Keratinocyte (primary cell): ENCODE data around the gene SYNJ1. TPM values are rescaled to one million over a fixed set of nuclear protein-coding genes. Genes with fewer than 3 reads are reported as not detected.
A peak's percentile ranks its signal among the peaks of the same experiment; 100 is the strongest.

Experiments used
- DNase-seq: peaks from one replicate; pipeline ENCODE4 v3.0.0-alpha.2; 2011; ENCODE audit warnings: low read depth, missing footprints, low spot score
- FAIRE-seq: peaks from 2 replicates; lab custom pipeline; 2011; peaks lifted over from hg19 to GRCh38; lab: Jason Lieb, UNC
- H2AFZ ChIP-seq: 2 replicates; pipeline ENCODE4 v1.6.0; 2012; ENCODE audit warnings: low read length, control low read depth, inconsistent platforms; ENCODE audit not compliant: control insufficient read depth
- H3K27ac ChIP-seq: 2 replicates; pipeline ENCODE4 v1.5.1; 2011; ENCODE audit warnings: low read length; ENCODE audit not compliant: control insufficient read depth, insufficient read depth
- H3K27me3 ChIP-seq: 3 replicates; pipeline ENCODE4 v1.6.0; 2011; ENCODE audit warnings: low read length; ENCODE audit not compliant: control insufficient read depth, insufficient read depth; ENCODE audit errors: extremely low read depth
- H3K36me3 ChIP-seq, 2 experiments: 2 replicates in 1 of 2; 3 replicates in 1 of 2; pipeline ENCODE4 v1.5.1; 2011; ENCODE audit warnings: low read length in 2 of 2, mild to moderate bottlenecking in 1 of 2; ENCODE audit not compliant: control insufficient read depth in 2 of 2, insufficient read depth in 2 of 2; ENCODE audit errors: extremely low read depth in 1 of 2
- H3K4me1 ChIP-seq: 3 replicates; pipeline ENCODE4 v1.5.1; 2011; ENCODE audit warnings: low read length; ENCODE audit not compliant: control insufficient read depth, insufficient read depth; ENCODE audit errors: extremely low read depth
- H3K4me2 ChIP-seq: 3 replicates; pipeline ENCODE4 v1.6.0; 2011; ENCODE audit warnings: low read depth, low read length; ENCODE audit not compliant: control insufficient read depth, insufficient read depth; ENCODE audit errors: extremely low read depth
- H3K4me3 ChIP-seq, 3 experiments: fragments of 200-600 bp in 1 of 3; sonication (generic) in 1 of 3; 2 replicates in 2 of 3; 3 replicates in 1 of 3; pipeline ENCODE4 v1.5.1; 2011 to 2016; ENCODE audit warnings: low read length in 3 of 3, mild to moderate bottlenecking in 3 of 3, control low read depth in 2 of 3, inconsistent platforms in 1 of 3, low read depth in 1 of 3, mixed read lengths in 1 of 3, mixed run types in 1 of 3, moderate library complexity in 1 of 3; ENCODE audit not compliant: control insufficient read depth in 2 of 3, insufficient read depth in 2 of 3; ENCODE audit errors: extremely low read depth in 1 of 3
- H3K79me2 ChIP-seq: 2 replicates; pipeline ENCODE4 v1.6.0; 2012; ENCODE audit warnings: low read length; ENCODE audit not compliant: control insufficient read depth, insufficient read depth
- H3K9ac ChIP-seq: 3 replicates; pipeline ENCODE4 v1.6.0; 2011; ENCODE audit warnings: low read length; ENCODE audit not compliant: control insufficient read depth, insufficient read depth; ENCODE audit errors: extremely low read depth
- H3K9me1 ChIP-seq: 3 replicates; pipeline ENCODE4 v1.6.0; 2011; ENCODE audit warnings: low read length; ENCODE audit not compliant: control insufficient read depth, insufficient read depth; ENCODE audit errors: extremely low read depth
- H3K9me3 ChIP-seq: 2 replicates; pipeline ENCODE4 v1.5.1; 2012; ENCODE audit warnings: low read depth, low read length; ENCODE audit not compliant: control insufficient read depth
- H4K20me1 ChIP-seq: 3 replicates; pipeline ENCODE4 v1.6.0; 2011; ENCODE audit warnings: low read length; ENCODE audit not compliant: control insufficient read depth, insufficient read depth; ENCODE audit errors: extremely low read depth
- CTCF ChIP-seq, 3 experiments: IDR thresholded peaks in 1 of 3; conservative IDR thresholded peaks in 1 of 3; optimal IDR thresholded peaks in 1 of 3; 2 replicates in 2 of 3; 3 replicates in 1 of 3; pipeline versions ENCODE3 to v1.5.1; 2011; ENCODE audit warnings: low read length in 3 of 3, mild to moderate bottlenecking in 3 of 3, moderate library complexity in 2 of 3, control low read depth in 1 of 3, inconsistent platforms in 1 of 3; ENCODE audit not compliant: insufficient read depth in 2 of 3; ENCODE audit errors: extremely low read depth in 1 of 3
- EZH2 ChIP-seq: IDR thresholded peaks from one replicate; pipeline ENCODE4 v1.6.1; 2012; ENCODE audit warnings: inconsistent platforms, mild to moderate bottlenecking, low read length, moderate library complexity
- dilution Hi-C: fragments of 300-500 bp; cut with MboI; formaldehyde crosslinking; loops from one replicate; pipeline ENCODE4 v1.7.0; 2020; ENCODE audit warnings: low sequenced_read_pairs; ENCODE audit not compliant: extremely low pct_ligation_motif_present
- polyA plus RNA-seq, 5 experiments: library from polyadenylated mRNA; depleted of rRNA in 3 of 5; stranded (reverse) in 3 of 5; stranded (forward) in 1 of 5; unstranded in 1 of 5; fragments of >200 nt; gene quantifications; 1 replicate in 1 of 5; 2 replicates in 3 of 5; 3 replicates in 1 of 5; pipeline versions ENCODE4 v1.2.1 to v1.2.3, GENCODE V29; 2011 to 2012; ENCODE audit warnings: missing spikeins in 2 of 5, low read depth in 1 of 5, low replicate concordance in 1 of 5

Gene SYNJ1
- polyA plus RNA-seq, 1 donor (not counting 4 experiments of a cell fraction or from before 2014, with no cell fraction given), result 4.9 TPM

- Histone ChIP-seq H3K36me3 (no peaks in the 10 kb centered on the region), H3K27me3 (no peaks in the 10 kb centered on the region), H3K9ac (no peak overlapping the region), H3K79me2 (no peaks in the 10 kb centered on the region), H3K27ac (peak overlapping the region; percentile 10), H3K4me1 (peaks cover 8% of the 10 kb centered on the region), H2AFZ (peak overlapping the region; percentile 11), H3K9me3 (no peaks in the 10 kb centered on the region), H3K4me3 (no peak overlapping the region), H4K20me1 (no peaks in the 10 kb centered on the region), H3K9me1 (no peaks in the 10 kb centered on the region), H3K4me2 (peak overlapping the region; percentile 67)
- dilution Hi-C loops, result no loop called here
- FAIRE-seq (peak; percentile 36), DNase-seq (no peak)
- TF ChIP-seq CTCF (optimal IDR thresholded peaks at IDR 0.05 in 1 of 3, IDR thresholded peaks at IDR 0.05 in 1 of 3, conservative IDR thresholded peaks at IDR 0.05 in 1 of 3; ENCODE audit: extremely low read depth in 1 of 3, insufficient read depth in 2 of 3, low read length in 3 of 3) (no peak), EZH2 (no peak)
Measured at GRCh38 chr21:32702702-32703101, 25.1 kb downstream of the SYNJ1 start.

- H3K27me3 ChIP-seq, result no peaks in the 10 kb centered on the region
- peaks cover 8% of the 10 kb centered on the region for H3K4me1 ChIP-seq
- no peaks in the 10 kb centered on the region for H3K79me2 ChIP-seq
- no peaks in the 10 kb centered on the region for H3K9me1 ChIP-seq
- H3K4me2 ChIP-seq, result no peak overlapping the region
- H3K4me3 ChIP-seq, result no peak overlapping the region
- no peaks in the 10 kb centered on the region for H4K20me1 ChIP-seq
- no peaks in the 10 kb centered on the region for H3K36me3 ChIP-seq
- no peak overlapping the region for H2AFZ ChIP-seq
- dilution Hi-C loops, result no loop called here
- H3K27ac ChIP-seq, result no peak overlapping the region
- no peaks in the 10 kb centered on the region for H3K9me3 ChIP-seq
- FAIRE-seq (no peak), DNase-seq (no peak)
- TF ChIP-seq CTCF (optimal IDR thresholded peaks at IDR 0.05 in 1 of 3, IDR thresholded peaks at IDR 0.05 in 1 of 3, conservative IDR thresholded peaks at IDR 0.05 in 1 of 3; ENCODE audit: extremely low read depth in 1 of 3, insufficient read depth in 2 of 3, low read length in 3 of 3) (no peak), EZH2 (no peak)
- H3K9ac ChIP-seq, result no peak overlapping the region
Measured at GRCh38 chr21:32698971-32699693, 28.7 kb downstream of the SYNJ1 start.
